Measurements from ENCODE around the gene CPN1.

CPN1 gene

GRCh38 chr10:100076750-100077149 is 4.9 kb downstream of the CPN1 start:
- ATAC-seq = no peak

DNA sequence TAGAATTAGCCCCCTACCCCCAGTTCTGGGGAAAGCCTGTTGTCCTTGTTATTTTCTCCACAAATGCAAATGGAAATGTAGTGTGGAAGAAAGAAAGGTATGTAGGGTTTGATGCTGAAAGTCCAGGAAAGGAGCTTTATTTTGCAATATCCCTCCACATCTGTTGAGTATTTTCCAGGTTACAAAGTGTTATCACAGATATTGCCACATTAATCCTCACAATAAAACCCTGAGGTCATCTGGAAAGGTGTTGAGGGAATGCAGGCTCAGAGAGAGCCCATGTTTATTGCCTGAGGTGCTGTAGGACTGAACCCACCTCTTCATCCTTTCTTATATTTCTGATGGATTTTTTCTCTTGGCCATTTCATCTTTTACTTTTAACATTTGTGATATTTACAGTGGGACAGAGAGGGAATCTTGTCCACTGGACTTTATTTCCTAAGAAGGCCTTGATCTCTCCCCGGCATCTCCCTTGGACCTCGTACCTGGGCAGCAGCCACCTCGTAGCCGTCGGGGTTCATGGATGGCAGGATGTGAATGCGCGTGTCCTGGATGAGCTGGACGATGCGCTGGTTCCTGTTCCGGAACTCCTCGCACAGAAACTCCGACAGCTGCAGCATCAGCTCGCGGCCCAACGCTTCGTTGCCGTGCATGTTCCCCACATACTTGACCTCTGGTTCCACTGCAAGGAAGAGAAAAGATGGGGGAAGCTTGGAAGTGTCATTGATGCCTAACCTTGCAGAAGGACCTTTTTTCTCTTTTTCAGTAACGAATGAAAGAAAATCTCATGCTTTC is 6.0 kb downstream of the CPN1 start:
- ATAC-seq = no peak

DNA sequence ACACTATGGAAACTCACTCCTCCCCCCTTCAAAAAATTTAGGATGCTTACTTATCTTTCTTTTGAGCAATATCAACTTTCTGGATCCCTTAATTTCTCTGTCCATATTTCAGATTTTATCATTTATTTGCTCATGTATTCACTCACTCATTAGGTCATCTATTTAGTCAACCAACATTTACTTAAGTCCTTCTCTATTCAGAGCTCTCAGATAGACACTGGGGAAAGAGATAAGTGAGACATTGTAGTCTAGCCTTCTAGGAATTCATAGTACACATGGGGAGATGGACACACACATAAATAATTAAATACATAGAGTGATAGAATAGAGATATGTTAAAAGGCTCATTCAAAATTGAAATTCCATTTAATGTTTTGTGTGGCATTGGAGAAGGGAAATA is 9.2 kb downstream of the CPN1 start:
- no peak for ATAC-seq

DNA sequence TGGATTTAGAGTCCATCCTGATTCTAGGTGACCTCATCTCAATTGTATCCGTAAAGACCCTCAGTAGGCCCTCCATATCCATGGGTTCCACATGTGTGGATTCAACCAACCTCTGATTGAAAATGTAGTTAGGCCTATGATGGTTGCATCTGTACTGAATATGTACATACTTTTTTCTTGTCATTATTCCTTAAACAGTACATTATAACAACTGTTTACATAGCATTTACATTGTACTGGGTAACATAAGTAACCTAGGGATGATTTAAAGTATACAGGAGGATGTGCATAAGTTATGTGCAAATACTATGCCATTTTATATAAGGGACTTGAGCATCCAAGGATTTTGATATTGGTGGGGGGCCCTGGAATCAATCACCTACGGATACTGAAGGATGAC is 10.1 kb downstream of the CPN1 start:
- no peak for ATAC-seq

DNA sequence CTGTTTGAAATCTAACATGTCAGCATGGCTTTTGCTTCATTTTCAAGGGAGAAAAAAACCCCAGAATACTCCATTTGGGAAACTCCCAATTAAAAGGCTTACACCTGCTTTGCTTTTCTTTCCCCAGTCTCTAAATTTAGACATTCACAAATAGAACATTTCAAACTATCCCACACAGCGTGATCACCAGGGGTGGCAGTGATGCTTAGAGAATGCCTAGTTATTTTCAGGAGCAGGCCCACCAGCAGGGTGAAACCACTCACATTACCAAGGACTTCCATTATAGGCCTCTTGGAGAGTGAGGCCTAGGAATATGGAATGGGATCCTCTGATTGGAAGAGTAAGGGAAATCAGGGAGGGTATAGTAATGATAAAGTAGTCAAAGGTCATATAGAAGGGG is 14.2 kb downstream of the CPN1 start:
- no peak for ATAC-seq

- ATAC-seq = no peak
Measured at GRCh38 chr10:100065084-100065660, 16.5 kb downstream of the CPN1 start.

DNA sequence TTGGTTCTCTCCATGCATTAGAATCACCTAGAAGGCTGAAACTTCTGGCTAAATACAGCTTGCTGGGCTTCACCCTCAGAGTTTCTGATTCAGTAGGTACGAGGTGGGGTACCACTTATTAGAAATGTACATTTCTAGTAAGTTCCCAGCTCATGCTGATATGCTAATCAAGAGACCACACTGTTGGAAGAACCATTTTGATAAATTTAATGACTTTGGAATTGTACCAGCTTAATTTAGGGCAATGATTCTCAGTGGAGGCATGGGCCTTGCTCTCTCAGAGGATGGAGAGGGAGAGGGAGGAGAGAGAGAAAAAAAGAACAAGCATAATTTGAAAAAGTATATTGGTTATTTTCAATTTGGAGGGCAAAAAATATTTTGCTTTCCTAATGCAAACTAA is 20.3 kb downstream of the CPN1 start:
- ATAC-seq = no peak

- ATAC-seq = no peak
Measured at GRCh38 chr10:100057948-100058347, 23.7 kb downstream of the CPN1 start.

GRCh38 chr10:100053686-100054460 is 27.8 kb downstream of the CPN1 start:
- ATAC-seq = no peak

DNA sequence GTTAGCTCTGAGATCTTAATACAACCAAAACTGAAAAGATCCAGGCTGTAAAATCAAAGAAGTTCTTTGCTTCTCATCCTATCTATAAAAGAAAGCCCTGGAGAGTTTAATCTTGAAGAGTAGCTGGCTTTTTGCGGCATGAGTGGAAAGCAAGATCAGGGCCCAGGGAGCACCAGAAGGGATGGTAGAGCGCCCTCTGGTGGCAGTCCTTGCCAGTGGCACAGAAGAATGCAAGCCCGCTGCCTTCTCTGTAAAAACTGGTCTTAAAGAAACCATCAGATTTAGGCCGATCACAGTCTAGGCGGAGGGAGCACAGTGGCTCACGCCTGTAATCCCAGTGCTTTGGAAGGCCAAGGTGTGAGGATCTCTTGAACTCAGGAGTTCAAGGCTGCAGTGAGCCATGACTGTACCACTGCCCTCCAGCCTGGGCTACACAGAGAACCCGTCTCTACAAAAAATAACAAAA is 35.6 kb downstream of the CPN1 start:
- ATAC-seq = peak; percentile 55 to 63

DNA sequence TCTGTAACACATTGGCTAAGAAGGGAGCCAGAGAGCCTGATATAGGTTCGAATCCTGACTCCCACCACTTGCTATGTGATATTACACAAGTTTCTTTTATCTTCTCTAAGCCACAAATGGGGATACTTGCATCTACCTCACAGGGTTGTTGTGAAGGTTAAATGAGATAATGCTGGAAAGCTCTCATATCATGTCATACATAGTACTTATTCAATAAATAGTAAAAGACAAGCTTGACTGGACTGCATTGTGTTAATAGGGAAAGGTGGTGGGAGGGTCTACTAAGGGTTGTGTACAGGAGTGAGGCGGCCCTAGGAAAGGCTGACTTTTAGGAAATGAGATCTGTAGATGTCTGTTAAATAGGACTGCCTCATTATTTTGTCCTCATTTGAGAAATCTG is 36.1 kb downstream of the CPN1 start:
- no peak for ATAC-seq

GRCh38 chr10:100043796-100044195 is 37.9 kb downstream of the CPN1 start:
- ATAC-seq = no peak

GRCh38 chr10:100043344-100043743 is 38.3 kb downstream of the CPN1 start:
- ATAC-seq = no peak

DNA sequence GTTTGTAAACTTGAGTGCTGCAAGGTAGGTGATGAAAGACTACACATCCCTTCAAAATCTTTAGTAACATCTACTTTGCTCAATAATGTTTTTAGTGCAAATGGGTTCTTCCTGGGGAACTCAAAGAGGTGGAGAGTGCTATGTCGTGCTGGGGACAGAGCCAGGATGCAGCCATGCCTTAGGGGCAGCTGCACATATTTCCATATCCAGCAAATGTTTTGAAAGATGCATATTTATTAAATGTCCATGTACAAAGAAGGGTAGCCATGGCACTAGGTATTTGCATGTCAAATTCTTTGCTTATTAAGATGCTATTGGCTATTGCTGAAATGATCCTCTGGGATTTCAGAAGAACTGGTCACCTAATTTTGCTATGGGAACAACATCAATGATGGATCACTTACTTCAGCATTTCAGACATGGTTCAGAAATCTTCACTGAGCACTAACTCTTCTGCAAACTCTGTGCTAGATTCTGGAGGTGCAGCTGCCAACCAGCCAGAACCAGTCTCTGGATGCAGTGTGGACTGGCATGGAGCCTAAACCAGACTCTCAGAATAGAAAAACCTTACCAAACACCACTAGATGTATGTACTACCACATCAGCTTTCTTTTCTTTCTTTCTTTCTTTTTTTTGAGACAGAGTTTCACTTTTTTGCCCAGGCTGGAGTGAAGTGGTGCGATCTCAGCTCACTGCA is 40.2 kb downstream of the CPN1 start:
- no peak for ATAC-seq

DNA sequence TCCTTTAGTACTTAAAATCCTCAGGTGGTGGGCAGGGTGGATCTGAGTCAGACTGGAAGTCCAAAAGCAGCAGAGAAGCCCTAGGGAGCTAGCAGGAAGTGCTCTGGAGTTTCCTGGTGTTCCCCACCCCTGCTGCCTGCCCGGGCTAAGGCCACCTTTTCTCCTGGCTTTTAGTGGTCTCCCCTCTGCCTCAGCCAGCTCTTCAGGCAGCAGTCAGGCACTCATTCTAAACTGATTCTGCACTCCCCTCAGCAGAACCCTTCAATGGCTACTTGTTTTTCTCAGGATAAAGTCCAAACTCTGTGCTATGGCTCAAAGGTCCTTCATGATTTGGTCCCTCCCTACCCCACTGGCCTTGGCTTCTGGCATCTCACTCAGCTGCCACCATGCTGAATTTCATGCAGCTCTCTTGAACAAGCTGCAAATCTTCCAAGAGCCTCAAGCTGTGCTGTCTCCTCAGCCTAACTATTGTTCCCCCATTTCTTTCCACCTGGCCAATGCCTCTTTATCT is 43.1 kb downstream of the CPN1 start:
- ATAC-seq = no peak

GRCh38 chr10:100037758-100038315 is 43.8 kb downstream of the CPN1 start:
- ATAC-seq = no peak

DNA sequence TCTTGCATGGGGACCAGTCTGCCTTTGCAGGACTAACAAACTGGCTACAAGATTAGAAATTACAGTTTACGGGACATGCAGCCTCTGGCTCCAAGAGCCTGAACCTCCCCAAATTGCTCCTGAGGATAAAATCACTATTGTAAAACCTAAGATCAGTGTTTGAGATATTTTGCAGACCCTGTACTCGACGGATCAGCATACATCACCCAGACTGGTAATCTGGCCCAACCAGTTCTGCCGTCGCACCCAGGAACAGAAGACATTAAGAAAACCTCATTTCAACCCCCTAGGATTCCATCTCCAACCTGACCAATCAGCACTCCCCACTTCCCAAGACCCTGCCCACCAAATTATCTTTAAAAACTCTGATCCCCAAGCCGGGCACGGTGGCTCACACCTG is 44.8 kb downstream of the CPN1 start:
- no peak for ATAC-seq

DNA sequence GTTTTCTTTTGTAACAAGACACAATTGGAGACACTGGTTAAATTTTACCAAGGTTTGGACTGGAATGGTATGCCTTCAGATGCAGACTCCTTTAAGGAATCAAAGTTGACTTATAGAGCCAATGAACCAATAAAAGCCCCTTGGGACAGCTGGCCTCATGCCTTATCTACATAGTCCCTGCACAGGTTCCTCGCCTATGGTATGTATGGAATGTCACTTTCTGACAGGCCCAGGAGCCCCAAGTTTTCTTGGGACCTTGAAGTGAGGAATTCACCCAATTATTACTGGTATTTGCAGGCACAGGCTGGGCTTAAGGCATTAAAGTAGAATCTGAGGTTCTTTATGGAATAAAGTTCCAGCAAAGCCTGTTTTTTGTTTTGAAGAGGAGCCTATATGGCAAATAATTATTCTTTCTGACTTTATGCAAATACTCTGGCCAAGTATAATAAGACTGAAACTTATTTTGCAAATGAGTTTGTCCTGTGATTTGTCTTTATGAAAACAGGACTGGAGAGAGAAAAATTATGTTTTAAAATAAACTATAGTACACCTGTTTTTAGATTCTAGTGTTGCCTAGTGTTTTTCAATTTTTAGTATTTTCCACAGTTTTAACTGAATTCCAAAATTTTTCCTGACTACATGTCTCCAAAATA is 47.8 kb downstream of the CPN1 start:
- no peak for ATAC-seq

GRCh38 chr10:100027416-100027815 is 54.3 kb downstream of the CPN1 start:
- ATAC-seq = no peak

GRCh38 chr10:100025576-100025975 is 56.1 kb downstream of the CPN1 start:
- no peak for ATAC-seq

- ATAC-seq = no peak
Measured at GRCh38 chr10:100024748-100025147, 56.9 kb downstream of the CPN1 start.

GRCh38 chr10:100022403-100022802 is 59.3 kb downstream of the CPN1 start:
- no peak for ATAC-seq
